COLO829 (cell line): ENCODE measurements around the gene KCNQ2.

Source experiments
- DNase-seq: peaks from one replicate; pipeline ENCODE4 v3.0.0; 2012; ENCODE audit warnings: low spot score

Gene KCNQ2

DNA sequence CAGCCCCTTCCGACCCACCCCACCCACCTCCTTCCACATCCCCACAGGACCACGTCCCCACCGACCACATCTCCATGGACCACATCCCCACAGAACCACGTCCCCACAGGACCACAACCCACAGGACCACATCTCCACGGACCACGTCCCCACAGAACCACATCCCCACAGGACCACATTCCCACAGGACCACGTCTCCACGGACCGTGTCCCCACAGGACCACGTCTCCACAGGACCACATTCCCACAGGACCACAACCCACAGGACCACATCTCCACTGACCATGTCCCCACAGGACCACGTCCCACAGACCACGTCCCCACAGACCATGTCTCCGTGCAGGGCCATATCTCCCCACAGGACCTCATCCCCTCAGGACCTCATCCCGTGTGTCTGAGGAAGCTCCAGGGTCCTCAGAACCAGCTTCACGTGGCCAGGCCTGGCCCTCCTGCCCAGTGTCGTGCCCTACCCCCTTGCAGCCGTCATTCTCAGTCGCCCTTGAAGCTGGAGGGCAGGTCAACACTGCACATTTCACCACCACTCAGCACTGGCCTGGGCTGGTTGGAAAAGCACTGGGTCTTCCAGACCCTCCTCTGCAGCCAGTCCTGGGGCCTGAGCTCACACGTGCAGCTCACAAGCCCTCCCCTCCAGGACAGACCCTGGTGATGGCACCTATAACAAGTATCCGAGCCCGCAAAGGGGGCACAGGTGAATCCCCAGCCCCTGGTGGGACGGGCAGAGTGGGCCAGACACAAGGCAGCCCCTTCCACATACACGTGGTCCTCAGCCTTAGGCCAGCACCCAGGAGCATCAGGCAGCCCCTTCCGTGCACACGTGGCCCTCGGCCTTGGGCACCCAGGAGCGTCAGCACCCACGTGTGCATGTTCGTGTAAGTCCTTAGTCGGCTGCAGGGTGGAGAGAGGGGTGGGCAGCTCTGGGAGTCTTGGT is 115.2 kb downstream of the KCNQ2 start:
- DNase-seq = no peak

DNA sequence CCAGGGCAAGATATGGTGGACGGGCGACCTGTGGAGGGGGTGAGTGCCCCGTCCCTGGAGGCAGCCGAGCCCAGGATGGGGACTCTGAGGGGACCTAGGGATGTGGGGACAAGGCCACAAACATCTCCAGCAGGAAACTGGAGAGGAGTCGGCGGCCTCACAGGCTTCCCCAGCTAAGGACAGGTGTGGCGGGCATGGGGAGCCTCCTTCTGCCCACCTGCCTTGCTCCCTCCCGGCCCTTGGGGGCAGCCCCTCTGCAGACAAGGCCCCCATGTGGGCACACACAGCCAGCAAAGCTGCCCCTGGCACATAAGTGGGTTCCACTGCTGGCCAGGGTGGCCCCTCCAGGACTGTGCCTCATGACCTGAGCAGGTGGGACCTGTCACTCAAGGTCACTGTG is 115.9 kb downstream of the KCNQ2 start:
- DNase-seq = no peak

DNA sequence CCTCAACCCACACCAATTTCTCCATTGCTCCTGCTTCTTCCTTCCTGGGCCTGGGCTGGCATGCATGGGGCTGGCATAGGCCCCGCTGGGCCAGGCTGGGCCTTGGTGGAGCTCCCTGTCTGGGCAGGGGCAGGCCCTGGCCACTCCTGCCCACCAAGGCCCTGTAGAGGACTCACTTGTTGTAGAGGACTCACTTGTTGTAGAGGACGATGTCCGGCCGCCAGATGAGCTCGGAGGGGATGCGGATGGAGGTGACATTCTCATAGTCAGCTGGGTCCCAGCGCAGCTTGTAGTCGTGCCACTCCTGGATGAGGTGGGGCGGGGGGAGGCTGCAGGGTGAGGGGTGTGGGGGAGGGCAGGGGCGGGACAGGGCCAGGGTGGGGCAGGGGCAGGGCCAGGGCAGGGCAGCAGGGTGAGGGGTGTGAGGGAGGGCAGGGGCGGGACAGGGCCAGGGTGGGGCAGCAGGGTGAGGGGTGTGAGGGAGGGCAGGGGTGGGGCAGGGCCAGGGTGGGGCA is 116.6 kb downstream of the KCNQ2 start:
- no peak for DNase-seq

DNA sequence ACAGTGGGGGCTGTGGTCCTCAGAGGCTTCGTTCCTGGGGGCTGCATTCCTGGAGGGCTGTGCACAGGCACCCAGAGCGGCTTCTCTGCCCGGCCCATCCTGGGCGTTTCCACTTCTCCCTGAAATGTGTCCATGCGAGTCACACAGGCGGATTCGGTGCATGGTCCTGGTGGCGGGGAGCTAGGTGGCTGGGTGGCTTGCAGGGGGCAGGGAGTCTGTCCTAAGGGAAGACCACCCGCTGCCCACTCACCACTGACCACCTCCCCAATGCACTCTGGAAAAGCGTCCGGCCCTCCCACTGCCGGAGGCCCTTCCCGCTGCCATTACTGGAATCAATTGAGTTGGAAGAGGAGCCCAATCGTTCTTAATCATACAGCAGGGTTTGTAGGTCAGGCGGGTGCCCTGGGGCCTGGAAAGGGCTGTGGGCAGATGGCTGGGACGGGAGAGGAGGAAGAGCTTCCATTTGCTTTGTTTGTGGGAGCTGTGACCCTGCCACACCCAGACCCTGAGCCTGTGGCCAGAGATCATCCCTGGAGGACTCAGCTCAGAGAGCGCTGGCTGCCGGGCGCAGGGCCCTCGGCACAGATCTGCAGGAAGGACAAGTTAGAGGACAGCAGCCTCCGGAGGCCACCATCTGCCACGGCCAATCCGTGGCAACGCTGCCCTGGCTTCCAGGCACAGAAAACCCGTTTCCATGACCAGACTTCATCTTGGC is 117.7 kb downstream of the KCNQ2 start:
- DNase-seq = no peak

DNA sequence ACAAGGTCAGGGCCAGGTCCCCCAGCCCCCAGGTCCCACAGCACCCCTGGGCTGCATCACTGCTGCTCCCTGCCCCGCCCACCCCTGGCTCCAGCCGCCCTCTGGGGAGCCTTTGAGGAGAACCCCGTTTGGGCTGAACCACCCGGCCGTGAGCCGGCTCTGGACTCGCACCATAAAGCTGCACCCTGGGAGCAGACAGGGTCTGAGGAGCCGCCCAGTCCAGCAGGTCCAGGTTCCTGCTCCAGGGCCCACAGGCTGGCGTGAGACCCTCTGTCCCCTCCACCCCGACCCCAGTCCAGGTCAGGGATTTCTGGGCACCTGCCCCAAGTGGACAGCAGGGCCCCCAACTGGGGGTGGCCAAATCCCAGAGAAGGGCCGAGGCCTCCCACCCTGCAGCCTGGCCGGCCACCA is 119.6 kb downstream of the KCNQ2 start:
- no peak for DNase-seq

DNA sequence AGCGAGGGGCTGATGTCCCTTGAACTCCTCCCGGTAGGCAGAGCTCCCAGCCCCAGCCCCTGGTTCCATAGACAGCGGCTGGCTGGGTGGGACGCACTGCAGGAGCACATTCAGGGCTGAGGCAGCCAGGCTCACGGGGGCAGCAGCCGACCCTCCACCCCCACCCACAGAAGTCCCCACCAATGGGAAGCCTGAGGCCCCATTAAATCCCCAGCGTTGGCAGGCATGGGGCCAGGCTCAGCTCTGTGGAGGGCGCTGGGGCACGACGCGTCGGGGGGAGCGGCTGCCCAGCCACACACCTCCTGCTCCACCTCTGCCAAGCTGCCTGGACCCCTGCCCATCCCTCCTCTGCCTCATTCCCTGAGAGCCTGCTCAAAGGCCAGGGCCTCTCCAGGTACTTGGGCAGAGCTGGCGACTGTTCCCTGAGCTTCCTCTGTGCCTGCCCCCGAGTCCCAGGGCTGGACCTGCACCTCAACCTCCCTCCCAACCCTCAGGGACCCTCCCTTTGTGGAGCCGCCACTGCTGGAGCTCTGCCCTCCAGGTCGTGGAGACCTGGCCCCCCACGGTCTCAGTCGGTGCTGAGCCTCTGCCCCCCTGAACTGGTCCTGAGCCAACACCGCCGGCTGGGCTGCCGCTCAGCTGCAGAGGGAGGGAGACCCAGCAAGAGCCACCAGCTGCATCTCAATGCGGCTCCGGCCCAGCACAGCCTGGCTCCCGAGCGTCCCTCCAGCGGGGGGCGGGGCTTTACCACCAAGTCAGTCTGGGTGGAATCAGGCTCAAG is 120.5 kb downstream of the KCNQ2 start:
- DNase-seq = no peak

DNA sequence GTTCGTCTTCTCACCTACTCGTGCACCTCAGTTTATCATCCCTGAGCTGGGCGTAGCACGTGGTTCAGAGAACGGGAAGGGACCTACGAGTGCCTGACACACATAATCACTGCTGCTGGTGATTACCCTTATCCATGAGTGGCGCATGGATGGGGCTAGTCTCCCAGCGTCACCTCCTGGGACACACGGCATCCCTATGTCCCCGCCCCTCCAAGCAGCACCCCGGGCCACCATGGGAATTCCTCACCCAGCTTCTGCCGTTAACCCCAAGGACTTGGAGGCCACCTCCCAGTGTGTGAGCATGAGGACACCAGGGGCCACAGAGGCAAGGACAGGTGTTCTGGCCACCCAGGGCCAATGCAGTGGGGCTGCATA is 121.1 kb downstream of the KCNQ2 start:
- no peak for DNase-seq

DNA sequence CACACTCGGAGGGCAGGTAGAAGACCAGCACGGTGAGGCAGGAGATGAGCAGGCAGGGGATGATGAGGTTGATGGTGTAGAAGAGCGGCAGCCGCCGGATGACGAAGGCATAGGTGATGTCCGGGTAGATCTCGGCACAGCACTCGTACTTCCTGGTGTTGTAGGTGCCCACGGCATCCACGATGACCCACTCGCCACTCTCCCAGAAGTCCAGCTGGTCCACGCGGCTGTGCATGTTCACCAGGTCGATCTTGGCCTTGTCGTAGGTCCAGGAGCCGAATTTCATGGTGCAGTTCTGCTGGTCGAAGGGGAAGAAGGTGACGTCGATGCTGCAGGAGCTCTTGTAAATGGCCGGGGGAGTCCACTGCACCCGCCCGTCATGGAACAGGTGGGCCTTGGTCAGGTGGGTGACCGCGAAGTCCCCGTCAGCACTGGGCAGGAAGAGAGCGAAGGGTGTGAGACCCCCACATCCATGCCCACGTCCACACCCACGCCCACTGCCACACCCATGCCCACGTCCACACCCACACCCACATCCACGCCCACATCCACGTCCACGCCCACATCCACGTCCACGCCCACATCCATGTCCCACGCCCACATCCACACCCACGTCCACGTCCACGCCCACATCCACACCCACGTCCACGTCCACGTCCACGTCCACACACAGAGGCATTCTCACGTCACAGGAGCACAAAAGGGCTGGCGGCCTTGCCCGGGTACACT is 121.7 kb downstream of the KCNQ2 start:
- DNase-seq = no peak
